Measurements from ENCODE around the gene OXCT1.
A peak's percentile ranks its signal among the peaks of the same experiment; 100 is the strongest.
"Not testable (repeated sequence)": the region's sequence is repeated elsewhere in the genome, so short reads cannot be mapped to it uniquely, and the experiment has no call there.

The OXCT1 gene

DNA sequence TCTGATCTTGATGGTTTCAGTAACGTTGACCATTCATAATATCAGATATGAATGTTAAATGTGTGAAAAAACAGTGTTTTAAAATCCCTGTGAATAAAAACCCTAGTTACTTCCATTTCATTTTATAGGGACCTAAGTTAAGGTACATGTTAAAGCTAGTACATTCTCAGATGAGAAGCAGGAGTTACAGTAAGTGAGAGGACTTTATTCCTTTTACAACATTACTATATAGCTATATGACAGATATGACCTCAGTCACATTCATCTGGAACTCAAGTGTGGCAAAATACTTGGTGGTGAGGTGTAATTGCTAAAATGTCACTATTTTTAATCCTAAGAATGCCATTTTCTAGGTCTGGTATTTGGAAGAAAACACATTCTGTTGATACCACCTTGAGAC lies 96.4 kb downstream of the OXCT1 start:
- DNase-seq (ENCODE audit: low spot score): no peak

- no peak for DNase-seq (ENCODE audit: low spot score)
These were observed 97.3 kb downstream of the OXCT1 start for GRCh38 chr5:41772785-41773442.

DNA sequence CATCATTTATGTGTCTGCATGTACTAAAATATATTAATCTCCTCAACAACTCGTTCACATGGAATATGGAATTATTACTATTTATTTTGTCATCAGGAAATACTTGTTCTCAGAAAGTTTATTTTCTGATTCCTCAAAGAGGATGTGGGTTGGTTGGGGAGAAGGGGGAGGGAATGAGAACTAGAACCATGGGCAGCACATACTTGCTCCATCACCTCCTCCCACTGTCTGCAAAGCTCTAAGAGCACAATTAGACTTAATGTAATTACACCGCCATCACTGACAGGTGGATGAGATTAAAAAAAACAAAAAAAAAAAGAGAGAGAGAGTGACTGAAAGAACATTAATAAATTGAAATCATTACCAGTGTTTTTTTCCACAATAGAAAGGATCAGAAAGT lies 98.2 kb downstream of the OXCT1 start:
- DNase-seq (ENCODE audit: low spot score): no peak

- DNase-seq (ENCODE audit: low spot score): no peak
These were observed 99.4 kb downstream of the OXCT1 start for GRCh38 chr5:41770799-41771198.

DNA sequence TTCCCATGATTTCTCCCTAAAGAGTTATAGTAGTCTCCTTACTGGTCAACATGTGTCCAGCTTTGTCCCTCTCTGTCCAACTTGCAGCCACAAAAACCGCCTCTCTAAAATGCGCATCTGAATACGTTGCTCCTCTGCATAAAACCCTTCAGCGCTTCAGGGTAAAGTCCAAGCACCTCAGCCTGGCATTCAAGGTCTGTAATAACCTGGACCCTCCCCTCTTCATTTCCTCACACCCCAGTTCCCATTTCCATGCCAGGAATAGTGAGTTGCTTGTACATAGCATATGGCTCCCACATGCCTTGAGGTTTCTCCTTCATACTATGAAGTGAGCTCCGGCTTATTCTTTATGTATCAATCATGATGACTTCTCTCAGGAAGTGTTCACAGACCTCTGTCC lies 101.5 kb downstream of the OXCT1 start:
- DNase-seq (ENCODE audit: low spot score): no peak

DNA sequence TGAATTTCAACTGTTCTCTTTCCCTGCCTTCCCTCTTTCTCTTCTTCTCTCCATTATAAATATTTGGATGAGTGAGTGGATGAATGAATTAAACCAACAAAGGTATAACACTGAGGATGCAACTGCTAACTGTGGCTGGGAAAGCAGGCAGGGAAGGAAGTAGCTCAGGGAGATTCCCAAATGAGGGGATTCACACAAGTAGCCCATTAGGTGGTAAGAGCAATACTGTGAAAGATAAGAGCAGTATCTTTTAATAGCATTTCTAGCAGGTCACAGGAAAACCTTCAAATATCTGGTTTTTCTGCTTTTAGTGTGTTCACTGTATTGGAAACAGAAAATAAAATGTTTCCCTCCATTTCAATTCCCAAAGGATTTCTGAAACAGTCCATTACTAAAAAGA lies 105.6 kb downstream of the OXCT1 start:
- no peak for DNase-seq (ENCODE audit: low spot score)

DNA sequence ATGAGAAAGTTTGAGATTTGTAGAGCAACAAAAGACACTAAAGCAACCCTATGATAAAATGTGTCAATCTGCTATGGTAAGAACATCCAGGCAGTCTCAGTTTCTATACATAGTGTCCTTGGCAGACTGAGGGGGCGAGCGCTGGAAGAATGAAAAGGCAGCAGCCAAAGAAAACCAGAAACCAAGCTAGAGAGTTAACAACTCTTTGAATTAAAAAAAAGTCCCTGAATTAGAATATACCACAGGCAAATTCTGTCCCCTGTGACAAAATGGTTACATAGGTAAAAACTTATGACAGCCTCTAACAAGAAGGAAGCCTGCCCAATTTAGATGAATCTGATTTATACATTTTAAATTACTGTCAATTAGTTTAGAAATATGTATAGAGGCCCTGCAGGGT lies 106.7 kb downstream of the OXCT1 start:
- no peak for DNase-seq (ENCODE audit: low spot score)

DNA sequence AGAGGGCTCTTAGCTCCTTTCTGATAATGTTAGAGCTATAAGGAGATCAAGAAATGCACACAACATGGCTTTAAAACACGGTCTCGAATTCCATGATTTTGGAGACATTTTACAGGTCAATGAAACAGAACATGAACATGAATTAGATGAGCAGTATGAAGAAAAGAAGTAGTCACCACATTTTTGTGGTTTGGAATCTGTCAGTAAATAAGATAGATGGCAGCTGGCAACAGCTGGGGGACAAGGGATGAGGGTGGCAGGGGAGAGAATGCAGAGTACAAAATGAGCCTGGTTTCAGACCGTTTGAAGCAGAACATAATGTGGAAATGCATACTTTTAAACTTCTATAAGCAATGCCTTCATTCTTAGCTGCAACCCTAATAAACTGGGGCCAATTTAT lies 107.1 kb downstream of the OXCT1 start:
- DNase-seq (ENCODE audit: low spot score): peak; percentile 31

DNA sequence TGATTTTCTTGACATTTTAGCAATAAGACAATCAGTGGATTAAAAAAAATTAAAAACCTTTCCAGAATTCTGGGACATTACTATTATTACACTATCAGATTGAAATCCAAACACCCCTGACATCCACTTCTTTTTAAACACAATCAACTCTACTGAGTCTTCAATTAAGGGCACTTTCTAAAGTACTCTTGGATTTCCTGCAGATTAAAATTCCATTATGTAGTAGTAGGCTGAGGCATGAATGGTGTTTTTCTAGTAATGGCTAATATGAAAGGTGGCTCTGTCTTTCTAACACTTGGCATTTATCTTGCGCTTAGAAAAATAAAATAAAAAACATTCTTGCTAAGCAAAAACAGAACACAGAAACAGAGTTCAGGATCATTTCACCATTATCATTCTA lies 107.8 kb downstream of the OXCT1 start:
- DNase-seq (ENCODE audit: low spot score): no peak

GRCh38 chr5:41761663-41762062 lies 108.6 kb downstream of the OXCT1 start:
- DNase-seq (ENCODE audit: low spot score): no peak

GRCh38 chr5:41755705-41756104 lies 114.5 kb downstream of the OXCT1 start:
- no peak for DNase-seq (ENCODE audit: low spot score)

DNA sequence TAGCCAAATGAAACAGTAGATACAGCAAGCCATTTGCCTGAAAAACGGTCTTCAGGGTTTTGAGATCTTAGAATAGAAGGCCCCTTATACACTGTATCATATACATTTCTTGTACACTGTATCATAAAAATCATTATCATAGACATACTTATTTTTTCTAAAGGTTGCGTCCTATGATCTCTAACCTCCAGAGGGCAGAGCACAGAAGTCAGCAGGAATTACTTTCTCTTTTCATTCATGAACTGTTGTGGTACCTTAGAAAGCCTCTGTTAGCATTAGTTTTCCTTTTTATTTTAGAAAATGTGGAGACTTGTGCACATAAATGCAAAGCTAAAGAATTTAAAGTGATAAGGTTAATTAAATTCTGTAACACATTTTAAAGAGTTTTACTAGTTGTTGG lies 115.4 kb downstream of the OXCT1 start:
- no peak for DNase-seq (ENCODE audit: low spot score)

- no peak for DNase-seq (ENCODE audit: low spot score)
These were observed 118.4 kb downstream of the OXCT1 start for GRCh38 chr5:41751867-41752266.

- no peak for DNase-seq (ENCODE audit: low spot score)
These were observed 121.6 kb downstream of the OXCT1 start for GRCh38 chr5:41748631-41749030.

DNA sequence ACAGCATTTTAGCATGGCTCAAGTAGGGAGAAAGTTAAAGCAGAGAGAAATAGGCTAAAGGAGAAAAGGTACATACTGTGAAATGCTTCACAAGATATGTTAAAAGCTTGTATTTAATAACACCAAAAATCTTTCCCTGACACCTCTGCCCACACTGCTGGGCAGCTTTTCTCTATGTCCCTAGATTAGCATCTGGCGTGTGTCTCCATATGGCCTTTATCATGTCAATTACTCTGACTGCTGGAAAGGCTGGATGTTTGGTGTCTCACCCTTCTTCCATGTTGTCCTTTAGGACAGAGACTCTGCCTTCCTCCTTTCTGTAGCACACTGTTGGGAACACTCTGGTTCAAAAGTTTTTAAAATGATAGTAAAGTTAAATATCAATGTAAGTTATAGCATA lies 122.5 kb downstream of the OXCT1 start:
- no peak for DNase-seq (ENCODE audit: low spot score)

DNA sequence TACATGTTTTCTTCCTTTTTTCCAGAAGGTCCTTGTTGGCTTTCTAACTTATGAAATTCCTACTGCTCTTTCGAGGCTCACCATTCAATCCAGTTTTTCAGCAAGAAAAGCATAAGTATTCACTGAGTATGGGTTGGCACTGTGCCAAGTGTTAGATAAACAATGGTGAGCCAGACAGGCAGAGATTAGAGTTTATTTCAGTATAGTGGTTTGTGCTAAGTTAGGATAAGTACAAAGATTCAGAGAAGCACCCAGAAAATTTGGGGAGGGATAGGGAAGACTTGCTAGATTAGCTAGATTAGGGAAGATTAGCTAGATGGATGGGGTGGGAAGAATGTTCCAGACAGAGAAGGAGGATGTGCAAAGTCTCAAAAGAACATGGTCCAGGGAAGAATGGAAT lies 122.9 kb downstream of the OXCT1 start:
- no peak for DNase-seq (ENCODE audit: low spot score)

GRCh38 chr5:41742608-41743007 lies 127.6 kb downstream of the OXCT1 start:
- not testable (repeated sequence) for DNase-seq (ENCODE audit: low spot score)

DNA sequence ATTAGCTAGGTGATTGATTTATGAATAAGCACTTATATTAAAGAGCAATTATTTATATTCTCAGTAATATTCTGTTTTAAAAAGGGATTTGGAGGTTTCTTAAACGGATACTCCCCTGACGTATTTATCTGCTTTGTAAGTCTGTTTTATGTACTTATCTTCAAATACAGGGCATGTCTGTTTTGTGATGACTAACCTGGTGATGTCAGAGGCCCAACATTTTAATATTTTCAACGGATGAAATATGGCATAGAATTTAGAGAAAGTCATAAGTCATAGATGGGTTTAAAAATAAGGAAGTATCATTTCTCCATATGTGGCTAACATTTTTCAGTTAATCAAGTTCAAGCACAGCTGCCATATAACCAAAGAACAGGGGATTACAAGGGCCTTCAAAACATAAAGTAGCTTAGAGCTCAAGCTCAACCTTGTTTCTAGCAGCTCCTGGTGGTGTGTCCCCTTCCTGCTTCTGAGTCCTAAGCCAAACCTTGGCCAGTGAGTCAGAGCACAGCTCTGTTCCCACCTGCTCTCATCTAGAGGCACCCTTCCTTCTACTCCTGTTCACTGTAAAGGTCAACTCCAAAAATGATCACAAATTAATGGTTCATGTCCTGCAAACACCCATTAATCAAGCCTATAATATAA lies 131.4 kb downstream of the OXCT1 start:
- DNase-seq (ENCODE audit: low spot score): no peak

DNA sequence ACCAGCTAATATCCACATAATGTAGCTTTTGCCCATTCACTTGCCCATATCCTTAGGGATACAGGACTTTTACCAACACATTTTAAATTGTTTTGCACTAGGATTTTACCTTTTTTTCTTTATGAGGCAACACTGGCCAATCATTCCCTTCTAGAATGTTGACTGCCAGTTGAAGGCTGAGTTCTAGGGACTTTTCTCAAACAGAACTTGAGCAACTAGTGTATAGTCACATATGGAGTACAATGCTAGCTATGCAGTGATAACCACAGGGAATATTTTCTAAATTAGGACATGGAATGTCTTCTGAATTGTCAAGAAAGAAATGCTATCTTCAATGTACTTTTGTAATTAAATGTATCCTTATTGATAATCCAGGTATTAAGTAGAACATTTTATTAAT lies 133.6 kb downstream of the OXCT1 start:
- DNase-seq (ENCODE audit: low spot score): no peak

DNA sequence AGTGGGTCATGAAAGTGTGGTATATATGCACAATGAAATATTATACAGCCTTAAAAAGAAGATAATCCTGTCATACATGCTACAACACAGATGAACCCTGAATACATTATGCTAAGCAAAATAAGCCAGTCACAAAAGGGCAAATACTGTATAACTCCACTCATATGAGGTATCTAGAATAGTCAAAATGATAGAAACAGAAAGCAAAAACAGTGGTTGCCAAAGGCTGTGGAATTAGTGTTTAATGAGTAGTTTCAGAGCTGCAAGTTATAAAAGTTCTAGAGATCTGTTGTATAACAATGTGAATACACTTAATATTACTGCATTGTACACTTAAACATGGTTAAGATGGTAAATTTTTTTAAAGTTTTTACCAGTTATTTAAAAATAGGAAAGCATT lies 135.0 kb downstream of the OXCT1 start:
- DNase-seq (ENCODE audit: low spot score): no peak

- DNase-seq (ENCODE audit: low spot score): not testable (repeated sequence)
These were observed 140.8 kb downstream of the OXCT1 start for GRCh38 chr5:41729381-41729780.

- DNase-seq (ENCODE audit: low spot score): no peak
These were observed 141.9 kb downstream of the OXCT1 start for GRCh38 chr5:41728281-41728680.

DNA sequence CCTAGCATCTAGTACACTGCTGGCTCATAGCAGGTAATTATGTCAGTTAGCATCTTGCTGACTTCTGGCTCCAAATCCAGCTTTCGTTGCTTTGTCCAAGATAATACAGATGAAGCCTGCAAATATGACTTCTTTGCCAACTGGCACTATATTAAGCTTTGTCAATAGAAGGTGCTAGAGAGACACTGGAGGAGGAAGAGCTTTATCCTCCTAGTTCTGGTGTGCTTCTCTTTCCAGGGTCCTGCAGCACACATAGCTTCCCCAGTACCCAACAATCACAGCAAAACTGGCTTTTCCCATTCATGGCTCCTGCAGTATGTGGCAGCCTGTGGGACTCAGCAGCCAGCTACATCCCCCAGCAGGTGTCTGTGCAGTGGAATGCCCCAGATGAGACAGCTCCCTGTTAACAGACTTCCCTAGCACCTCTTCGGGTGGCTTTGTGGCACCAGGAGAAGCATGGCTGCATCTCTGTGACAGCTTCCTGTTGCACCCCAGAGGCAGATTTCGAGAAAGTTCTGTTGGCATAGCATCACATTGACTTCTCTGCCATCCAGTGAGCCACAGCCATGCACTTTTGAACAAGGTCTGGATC lies 147.8 kb downstream of the OXCT1 start:
- DNase-seq (ENCODE audit: low spot score): no peak

DNA sequence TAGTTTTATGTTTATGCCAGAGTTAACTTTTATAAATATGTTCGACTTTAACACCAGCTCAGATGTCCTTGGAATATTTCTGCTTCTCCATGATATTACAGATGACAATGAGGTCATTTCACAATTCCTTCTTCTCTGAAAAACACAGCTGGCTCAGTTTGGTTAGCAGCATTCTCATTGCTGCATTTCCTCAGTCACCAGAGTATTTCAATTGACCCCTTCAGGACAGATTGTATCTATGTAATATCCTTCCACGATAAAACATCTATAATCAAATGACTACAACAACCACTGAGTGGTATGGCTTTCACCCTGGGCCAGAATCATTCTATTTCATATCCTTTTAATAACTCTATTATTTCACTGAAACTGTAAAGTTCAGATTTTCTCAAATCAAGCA lies 148.7 kb downstream of the OXCT1 start:
- no peak for DNase-seq (ENCODE audit: low spot score)
